ENCODE measurements around the gene DHRS7B.

GRCh38 chr17:21149621-21150020 is 22.9 kb downstream of the DHRS7B start:
- TF ChIP-seq CTCF (IDR thresholded peaks at IDR 0.05) = no peak
- TF ChIP-seq REST (IDR thresholded peaks at IDR 0.05; ENCODE audit: insufficient read depth in 1 of 2, low read depth in 2 of 2, low read length in 1 of 2) = no peak
- TF ChIP-seq POLR2AphosphoS5 (IDR thresholded peaks at IDR 0.05; ENCODE audit: low read depth, low read length) = no peak

All from Panc1 (cell line).